HL-60 (cell line): ENCODE measurements around the gene NPAS2.

ENCODE experiments used
- DNase-seq, 2 experiments: peaks; one replicate each; pipeline ENCODE4 v3.0.0-alpha.2; 2010 to 2020; ENCODE audit warnings: low read depth in 1 of 2, low spot score in 1 of 2
- H3K27ac ChIP-seq: fragments of 250-450 bp; sonication (Bioruptor Pico); replicated peaks from 2 replicates; pipeline ENCODE4 v1.5.1; 2020; ENCODE audit warnings: mild to moderate bottlenecking, moderate library complexity
- H3K27me3 ChIP-seq: fragments of 250-450 bp; sonication (Bioruptor Pico); 2 replicates; pipeline ENCODE4 v1.5.1; 2021; ENCODE audit warnings: mild to moderate bottlenecking, moderate library complexity; ENCODE audit not compliant: insufficient read depth, poor library complexity, severe bottlenecking
- H3K4me3 ChIP-seq: replicated peaks from 2 replicates; pipeline ENCODE4 v1.5.1; 2011; ENCODE audit warnings: mild to moderate bottlenecking, control low read depth, low read length; ENCODE audit not compliant: insufficient read depth
- CTCF ChIP-seq: IDR thresholded peaks from one replicate; pipeline ENCODE4 v1.5.1; 2011; ENCODE audit warnings: low read length, control low read depth, inconsistent platforms; ENCODE audit not compliant: insufficient read depth
- GABPA ChIP-seq: IDR thresholded peaks from 2 replicates; pipeline ENCODE4 v1.6.1; 2012; ENCODE audit warnings: low read depth
- POLR2AphosphoS5 ChIP-seq: IDR thresholded peaks from 2 replicates; pipeline ENCODE4 v1.6.1; 2012; ENCODE audit warnings: low read depth
- REST ChIP-seq: IDR thresholded peaks from 2 replicates; pipeline ENCODE4 v1.6.1; 2012; ENCODE audit warnings: low read depth; ENCODE audit not compliant: insufficient replicate concordance
- SPI1 ChIP-seq: IDR thresholded peaks from 2 replicates; pipeline ENCODE4 v1.6.1; 2012; ENCODE audit warnings: low read depth, mild to moderate bottlenecking, borderline replicate concordance

NPAS2 gene

GRCh38 chr2:100972452-100972851 is 152.5 kb downstream of the NPAS2 start:
- no peak overlapping the region for H3K4me3 ChIP-seq

GRCh38 chr2:100974712-100975520 is 155.0 kb downstream of the NPAS2 start:
- TF ChIP-seq REST: no peak
- TF ChIP-seq CTCF: no peak
- TF ChIP-seq POLR2AphosphoS5: no peak
- TF ChIP-seq GABPA: no peak
- TF ChIP-seq SPI1: no peak
- DNase-seq: no peak
- Histone ChIP-seq H3K27ac (no peak overlapping the region), H3K27me3 (peaks cover 2% of the 10 kb centered on the region), H3K4me3 (no peak overlapping the region)

More at GRCh38 chr2:100972452-100972851, 152.5 kb downstream of the NPAS2 start:
- DNase-seq: no peak
- TF ChIP-seq REST: no peak
- TF ChIP-seq SPI1: no peak
- TF ChIP-seq GABPA: no peak
- no peak for TF ChIP-seq POLR2AphosphoS5
- H3K27me3 ChIP-seq: no peaks in the 10 kb centered on the region
- no peak overlapping the region for H3K27ac ChIP-seq

GRCh38 chr2:100975521-100975785 is 155.5 kb downstream of the NPAS2 start:
- Histone ChIP-seq H3K4me3 (no peak overlapping the region), H3K27ac (no peak overlapping the region), H3K27me3 (peaks cover 2% of the 10 kb centered on the region)
- TF ChIP-seq POLR2AphosphoS5: no peak
- no peak for TF ChIP-seq GABPA
- no peak for TF ChIP-seq REST
- TF ChIP-seq SPI1: no peak
- no peak for TF ChIP-seq CTCF
- DNase-seq: no peak
